ENCODE measurements around the gene SEMA4G.

The SEMA4G gene

GRCh38 chr10:101007915-101008822, 38.9 kb downstream of the SEMA4G start:
- DNase-seq: no peak

DNA sequence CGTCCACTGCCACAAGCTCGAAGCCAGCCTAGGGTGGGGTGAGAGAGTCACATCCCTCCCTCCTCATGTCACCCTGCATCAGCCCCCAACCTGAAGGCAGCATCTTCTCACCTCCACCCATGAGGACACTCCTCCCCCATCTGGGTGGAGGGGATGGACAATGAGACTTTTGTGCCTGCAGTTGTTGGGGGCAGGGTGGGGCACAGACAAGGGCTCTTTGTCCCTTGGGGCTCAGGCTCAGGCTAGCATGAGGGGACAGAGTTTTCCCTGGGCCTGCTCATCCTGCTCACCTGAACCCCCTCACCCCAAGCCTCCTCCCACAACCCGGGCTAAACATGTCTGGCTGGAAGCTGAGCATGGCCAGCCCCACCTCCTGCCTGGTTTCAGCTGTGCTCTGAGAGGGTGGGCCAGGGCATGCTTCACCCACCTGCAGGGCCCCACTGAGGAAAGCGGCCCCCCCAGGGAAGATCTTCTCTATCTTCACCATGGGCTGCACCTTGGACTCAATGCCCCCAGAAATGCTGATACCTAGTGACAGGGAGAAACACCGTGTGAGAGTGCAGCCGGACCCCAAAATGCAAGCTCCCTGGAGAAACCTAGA, 39.6 kb downstream of the SEMA4G start:
- DNase-seq: no peak

GRCh38 chr10:101010329-101010728, 41.0 kb downstream of the SEMA4G start:
- DNase-seq: no peak

GRCh38 chr10:101011517-101012423, 42.5 kb downstream of the SEMA4G start:
- DNase-seq: no peak

GRCh38 chr10:101012525-101013364, 43.4 kb downstream of the SEMA4G start:
- DNase-seq: peak; percentile 65

- no peak for DNase-seq
Measured at GRCh38 chr10:101013365-101013825, 44.1 kb downstream of the SEMA4G start.

DNA sequence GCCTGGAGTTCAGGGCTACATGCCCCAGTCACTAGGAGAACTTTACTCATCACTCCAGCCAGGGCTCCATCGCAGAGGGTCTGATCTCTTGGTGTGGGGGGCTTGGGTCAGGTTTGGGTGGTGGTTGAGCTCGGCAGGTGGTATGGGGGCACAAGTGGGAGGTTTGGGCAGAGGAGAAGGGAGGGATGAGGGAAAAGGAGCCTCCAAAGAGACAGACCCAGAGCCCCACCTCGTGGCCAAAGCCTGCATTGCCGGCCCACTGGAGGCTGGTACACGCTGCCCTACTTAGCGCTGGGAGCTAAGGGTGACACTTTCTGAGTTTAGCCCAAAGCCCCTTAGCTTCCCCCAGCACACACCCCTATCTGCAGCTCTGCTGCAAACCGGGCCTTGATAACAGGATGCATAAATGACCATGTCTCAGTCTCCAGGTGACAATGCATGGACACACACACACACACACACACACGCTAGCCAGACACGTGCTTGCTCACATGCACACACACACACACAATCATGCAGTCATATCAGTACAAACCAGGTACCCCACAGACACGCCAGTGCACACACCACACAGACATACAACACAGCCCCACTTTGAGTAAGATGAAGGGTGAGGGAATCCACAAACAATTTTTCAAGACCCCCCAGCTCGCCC, 45.1 kb downstream of the SEMA4G start:
- DNase-seq: peak; percentile 28 to 37

DNA sequence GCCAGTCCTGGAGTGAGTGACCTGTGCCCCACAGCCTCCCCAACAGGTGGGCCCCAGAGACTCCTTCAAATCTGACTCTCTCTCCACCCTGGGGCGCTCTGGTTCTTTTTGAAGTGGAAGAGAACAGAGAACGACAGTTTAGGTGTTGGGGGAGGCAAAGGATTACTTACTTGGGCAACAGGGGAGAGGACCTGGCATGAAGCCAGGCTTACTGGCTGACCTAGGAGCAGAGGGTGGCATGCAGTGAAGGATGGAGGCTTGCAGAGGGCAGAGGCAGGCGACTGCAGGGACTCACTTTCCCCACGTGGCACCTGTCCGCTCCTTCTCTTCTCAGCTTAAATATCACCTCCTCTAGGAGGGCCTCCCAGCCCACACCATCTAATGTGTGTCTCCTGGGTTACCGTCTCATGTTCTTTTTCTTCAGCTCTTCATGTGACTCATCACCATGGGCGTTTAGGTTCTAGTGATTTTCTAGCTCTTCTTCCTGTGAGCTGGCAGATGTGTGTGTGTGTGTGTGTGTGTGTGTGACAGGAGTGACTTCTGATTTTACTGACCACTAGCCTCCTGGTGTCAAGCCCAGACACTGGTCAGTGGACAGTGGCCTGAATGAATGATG, 45.8 kb downstream of the SEMA4G start:
- no peak for DNase-seq

DNA sequence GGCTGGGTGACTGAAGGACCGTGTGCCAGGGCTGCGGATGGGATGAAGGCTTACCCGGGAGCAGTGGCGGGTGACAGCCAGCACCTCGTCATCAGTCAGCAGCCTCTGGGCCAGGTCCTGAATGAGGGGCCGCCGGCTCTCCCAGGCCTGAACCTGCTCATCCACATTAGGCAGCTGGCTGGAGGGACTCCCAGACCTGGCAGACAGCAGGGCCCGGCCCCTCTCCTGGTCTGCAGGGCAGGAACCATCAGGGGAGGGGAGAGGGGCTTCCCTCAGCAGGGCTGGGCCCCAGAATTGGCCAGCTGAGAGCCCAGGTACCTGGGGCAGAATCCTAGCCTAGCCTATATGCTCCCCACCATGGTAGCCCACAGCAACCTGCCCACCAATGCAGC, 46.3 kb downstream of the SEMA4G start:
- DNase-seq: no peak

DNA sequence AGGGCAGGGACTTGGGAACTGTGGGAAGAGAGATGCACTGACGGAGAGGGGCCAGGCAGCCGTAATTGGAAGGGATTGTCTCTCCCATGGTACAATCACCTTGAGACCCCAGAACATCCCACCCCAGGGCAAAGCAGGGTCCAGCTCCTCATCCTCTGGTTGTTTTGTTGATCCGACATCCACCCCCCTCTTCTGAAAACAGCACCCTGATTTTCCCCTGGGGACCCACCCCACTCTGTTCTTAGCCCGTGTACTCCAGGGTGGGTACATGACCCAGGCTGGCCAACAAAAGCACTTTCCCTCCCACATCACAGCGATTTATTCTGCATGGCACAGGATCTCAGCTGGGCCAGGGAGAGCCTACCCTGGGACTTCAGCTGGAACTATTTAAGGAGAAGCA, 47.5 kb downstream of the SEMA4G start:
- no peak for DNase-seq

- DNase-seq: no peak
Measured at GRCh38 chr10:101018118-101018599, 48.9 kb downstream of the SEMA4G start.

GRCh38 chr10:101018600-101019439, 49.5 kb downstream of the SEMA4G start:
- peak; percentile 69 to 71 for DNase-seq
